Erythroblast (primary cell): Measurements from ENCODE around the gene AOPEP.

Experiments used
- GATA1 ChIP-seq: IDR thresholded peaks from 2 replicates; pipeline ENCODE4 v1.6.1; 2011; ENCODE audit warnings: low read depth, mild to moderate bottlenecking, control low read depth, low read length, moderate library complexity
- POLR2A ChIP-seq: IDR thresholded peaks from 2 replicates; pipeline ENCODE4 v1.6.1; 2011; ENCODE audit warnings: mild to moderate bottlenecking, low read length

- no peak for TF ChIP-seq POLR2A
- TF ChIP-seq GATA1 = no peak
Measured at GRCh38 chr9:94685359-94685758, 41.1 kb upstream of the AOPEP start.
